ENCODE measurements around the gene NOP14. TPM values are rescaled to one million over a fixed set of nuclear protein-coding genes. Genes with fewer than 3 reads are reported as not detected.

Gene NOP14
- total and polyA plus RNA-seq, 2 donors (not counting 1 experiment from before 2014, with no cell fraction given) = 9.1 to 30.4 TPM

DNA sequence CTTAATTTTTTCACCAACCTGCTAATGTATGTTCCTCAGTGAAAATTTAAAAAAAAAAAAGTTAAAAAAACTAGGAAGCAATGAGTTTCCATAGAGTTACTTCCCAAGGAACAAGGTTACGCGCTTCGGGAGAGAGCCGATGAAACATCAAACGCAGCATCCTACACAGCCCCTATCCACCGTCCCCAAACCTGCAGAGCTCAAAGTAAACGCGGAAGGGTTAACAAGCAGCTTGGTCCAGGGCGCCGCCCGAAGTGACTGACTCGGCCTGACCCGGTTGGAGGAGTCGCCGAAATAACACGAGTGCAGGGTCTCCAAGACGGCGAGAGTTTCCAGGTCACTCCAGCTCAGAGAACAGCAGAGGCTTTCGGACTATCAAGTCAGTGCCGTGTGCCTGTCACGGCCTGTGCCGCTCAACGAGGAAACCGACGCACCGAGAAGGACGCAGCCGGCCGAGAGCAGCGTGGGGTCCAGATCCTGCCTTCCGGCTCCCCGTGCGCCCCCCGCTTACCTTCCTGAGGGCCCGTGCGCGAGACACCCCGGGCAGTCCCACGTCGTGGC is 512 bp downstream of the NOP14 start:
- Histone ChIP-seq H2AFZ (ENCODE audit: insufficient read depth, low read depth, low read length, poor library complexity, severe bottlenecking) (peak overlapping the region; percentile 97), H3K79me2 (ENCODE audit: control insufficient read depth, insufficient read depth, low read length) (peaks cover 44% of the 10 kb centered on the region), H3K4me2 (replicated peaks; ENCODE audit: low read depth, low read length, poor library complexity, severe bottlenecking) (peak overlapping the region; percentile 96), H3K9me3 (ENCODE audit: control extremely low read depth in 1 of 3, control insufficient read depth in 2 of 3, insufficient read depth in 1 of 3, low read length in 2 of 3) (no peaks in the 10 kb centered on the region), H3K4me1 (ENCODE audit: control insufficient read depth in 2 of 2, insufficient read depth in 2 of 2, low read length in 2 of 2) (peaks cover 20 to 25% of the 10 kb centered on the region in 2 donors), H3K27ac (ENCODE audit: low read length in 2 of 2) (peak overlapping the region; percentile 78 to 91), H4K20me1 (ENCODE audit: control insufficient read depth, insufficient read depth, low read length, poor library complexity, severe bottlenecking) (peaks cover 42% of the 10 kb centered on the region), H3K27me3 (replicated peaks in 1 of 4; ENCODE audit: control extremely low read depth in 1 of 4, control insufficient read depth in 3 of 4, insufficient read depth in 4 of 4, low read length in 3 of 4) (no peaks in the 10 kb centered on the region), H3K9ac (ENCODE audit: low read length) (peak overlapping the region; percentile 85), H3K36me3 (replicated peaks in 1 of 2; ENCODE audit: control extremely low read depth in 1 of 2, control insufficient read depth in 1 of 2, extremely low read depth in 1 of 2, insufficient read depth in 2 of 2, low read length in 1 of 2) (peaks cover 0 to 15% of the 10 kb centered on the region in 2 experiments), H3K4me3 (ENCODE audit: control extremely low read depth in 1 of 5, extremely low read depth in 1 of 5, insufficient read depth in 1 of 5, low read depth in 2 of 5, low read length in 4 of 5) (peak overlapping the region; percentile 48 to 86 (median 74))
- ChIA-PET POLR2A (interaction anchor here (0.5 to 1.7 kb wide), 10 partner anchors 9 to 721 kb away, joined by 3 to 6 read pairs (median 4); partner anchors contain the start of genes HAUS3, POLN and RNF4), CTCF (interaction anchor here (0.5 to 3.7 kb wide), 7 partner anchors 13 to 1612 kb away, joined by 3 to 30 read pairs (median 4); partner anchors contain the start of genes CFAP99 and ZFYVE28)
- H3K27ac Mint-ChIP-seq = peak overlapping the region; percentile 96
- DNase-seq (no peak), ATAC-seq (ENCODE audit: low read depth) (peak; percentile 23)
- H3K27me3 Mint-ChIP-seq = no peaks in the 10 kb centered on the region
- TF ChIP-seq, protein P1, sequence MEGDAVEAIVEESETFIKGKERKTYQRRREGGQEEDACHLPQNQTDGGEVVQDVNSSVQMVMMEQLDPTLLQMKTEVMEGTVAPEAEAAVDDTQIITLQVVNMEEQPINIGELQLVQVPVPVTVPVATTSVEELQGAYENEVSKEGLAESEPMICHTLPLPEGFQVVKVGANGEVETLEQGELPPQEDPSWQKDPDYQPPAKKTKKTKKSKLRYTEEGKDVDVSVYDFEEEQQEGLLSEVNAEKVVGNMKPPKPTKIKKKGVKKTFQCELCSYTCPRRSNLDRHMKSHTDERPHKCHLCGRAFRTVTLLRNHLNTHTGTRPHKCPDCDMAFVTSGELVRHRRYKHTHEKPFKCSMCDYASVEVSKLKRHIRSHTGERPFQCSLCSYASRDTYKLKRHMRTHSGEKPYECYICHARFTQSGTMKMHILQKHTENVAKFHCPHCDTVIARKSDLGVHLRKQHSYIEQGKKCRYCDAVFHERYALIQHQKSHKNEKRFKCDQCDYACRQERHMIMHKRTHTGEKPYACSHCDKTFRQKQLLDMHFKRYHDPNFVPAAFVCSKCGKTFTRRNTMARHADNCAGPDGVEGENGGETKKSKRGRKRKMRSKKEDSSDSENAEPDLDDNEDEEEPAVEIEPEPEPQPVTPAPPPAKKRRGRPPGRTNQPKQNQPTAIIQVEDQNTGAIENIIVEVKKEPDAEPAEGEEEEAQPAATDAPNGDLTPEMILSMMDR (IDR thresholded peaks at IDR 0.05) = no peak
- no peaks in the 10 kb centered on the region for H3K9me3 Mint-ChIP-seq (ENCODE audit: insufficient read depth)
- intact Hi-C loops (cut with micrococcal nuclease) = loop anchor here (1.0 to 5.0 kb wide), 11 partner anchors 28 to 1105 kb away; partner anchors contain the start of genes CFAP99, HAUS3, HTT and HTT-AS
- H3K4me3 Mint-ChIP-seq = peak overlapping the region; percentile 96
- H3K4me1 Mint-ChIP-seq = peaks cover 28% of the 10 kb centered on the region
- under 1% methylated on average over 40 of the region's 40 CpGs for WGBS (ENCODE audit: insufficient coverage)

DNA sequence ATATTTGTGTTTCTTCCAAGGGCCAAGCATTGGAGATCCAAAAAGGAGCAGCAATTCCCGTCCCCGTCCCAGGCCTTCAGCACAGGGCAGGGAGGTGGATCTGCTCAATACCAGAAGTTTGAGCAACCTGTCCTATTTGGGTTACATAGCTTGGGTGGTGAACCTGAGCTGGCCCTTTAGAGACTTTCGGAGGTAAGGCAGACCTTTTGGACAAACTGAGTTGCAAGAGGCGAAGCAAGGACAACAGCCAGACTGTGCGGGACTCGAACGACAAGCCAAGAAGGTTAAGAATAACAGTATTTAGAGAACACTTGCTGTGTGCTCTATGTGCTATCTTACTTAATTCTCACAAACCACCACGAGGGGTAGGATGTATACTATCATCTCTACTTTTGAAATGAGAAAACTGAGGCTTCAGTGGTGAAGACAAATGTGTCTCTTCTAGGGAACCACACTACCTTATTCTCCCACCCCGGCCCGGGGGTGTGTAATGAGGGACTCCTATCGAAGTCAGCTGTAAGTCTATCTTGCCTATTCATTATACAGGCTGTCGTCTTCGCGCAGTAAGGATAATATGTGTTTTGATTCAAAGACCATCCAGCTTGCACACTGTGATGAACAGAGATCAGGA is 1.3 kb downstream of the NOP14 start:
- TF ChIP-seq, protein P1 (IDR thresholded peaks at IDR 0.05) = no peak
- TF ChIP-seq EZH2 (IDR thresholded peaks at IDR 0.05; ENCODE audit: borderline replicate concordance, insufficient read depth, low read depth, low read length, poor library complexity, severe bottlenecking) = no peak
- peak; percentile 47 for DNase-seq
- Histone ChIP-seq H4K20me1 (ENCODE audit: control insufficient read depth, insufficient read depth, low read length, poor library complexity, severe bottlenecking) (peaks cover 48% of the 10 kb centered on the region), H3K27ac (ENCODE audit: low read length in 2 of 2) (peak overlapping the region in 1 of 2 donors; percentile 91), H3K9ac (ENCODE audit: low read length) (peak overlapping the region; percentile 85), H3K4me3 (ENCODE audit: control extremely low read depth in 1 of 5, extremely low read depth in 1 of 5, insufficient read depth in 1 of 5, low read depth in 2 of 5, low read length in 4 of 5) (peak overlapping the region; percentile 3 to 86 (median 74)), H3K27me3 (replicated peaks in 1 of 4; ENCODE audit: control extremely low read depth in 1 of 4, control insufficient read depth in 3 of 4, insufficient read depth in 4 of 4, low read length in 3 of 4) (no peaks in the 10 kb centered on the region), H3K36me3 (replicated peaks in 1 of 2; ENCODE audit: control extremely low read depth in 1 of 2, control insufficient read depth in 1 of 2, extremely low read depth in 1 of 2, insufficient read depth in 2 of 2, low read length in 1 of 2) (peaks cover 0 to 20% of the 10 kb centered on the region in 2 experiments), H3K4me1 (ENCODE audit: control insufficient read depth in 2 of 2, insufficient read depth in 2 of 2, low read length in 2 of 2) (peaks cover 20 to 25% of the 10 kb centered on the region in 2 donors), H3K79me2 (ENCODE audit: control insufficient read depth, insufficient read depth, low read length) (peaks cover 45% of the 10 kb centered on the region), H3K9me3 (ENCODE audit: control extremely low read depth in 1 of 3, control insufficient read depth in 2 of 3, insufficient read depth in 1 of 3, low read length in 2 of 3) (no peaks in the 10 kb centered on the region), H3K4me2 (replicated peaks; ENCODE audit: low read depth, low read length, poor library complexity, severe bottlenecking) (peak overlapping the region; percentile 96), H2AFZ (ENCODE audit: insufficient read depth, low read depth, low read length, poor library complexity, severe bottlenecking) (peak overlapping the region; percentile 97)
- ATAC-seq (ENCODE audit: low read depth) = no peak
- ChIA-PET CTCF (interaction anchor here (0.5 to 3.7 kb wide), 7 partner anchors 10 to 198 kb away, joined by 3 to 30 read pairs (median 4); no protein-coding TSS in a partner anchor), POLR2A (interaction anchor here (0.5 to 1.2 kb wide), 3 partner anchors 8 to 699 kb away, joined by 3 to 6 read pairs (median 4); no protein-coding TSS in a partner anchor)
- intact Hi-C loops (cut with micrococcal nuclease) = loop anchor here (2.0 to 5.0 kb wide), 5 partner anchors 85 to 1105 kb away; partner anchors contain the start of genes HAUS3, LETM1 and POLN
- Mint-ChIP-seq H3K27me3 (no peaks in the 10 kb centered on the region), H3K4me3 (peak overlapping the region; percentile 96), H3K27ac (peak overlapping the region; percentile 96), H3K9me3 (ENCODE audit: insufficient read depth) (no peaks in the 10 kb centered on the region), H3K4me1 (peaks cover 28% of the 10 kb centered on the region)
- WGBS (ENCODE audit: insufficient coverage) = 74% methylated on average over 5 of the region's 14 CpGs
